Adrenal gland (tissue), 12 donors: Measurements from ENCODE around the gene SCN8A. TPM values are rescaled to one million over a fixed set of nuclear protein-coding genes. Genes with fewer than 3 reads are reported as not detected.

Experiments used
- DNase-seq, 7 donors: peaks; one replicate each; pipeline ENCODE4 v3.0.0-alpha.2; 2019 to 2020
- H3K27ac ChIP-seq, 5 donors: fragments of 200-600 bp; sonication (generic) in 4 of 5; 1 replicate in 3 of 5; 2 replicates in 2 of 5; pipeline versions ENCODE4 v1.5.1 to v1.8.0; 2016 to 2020; ENCODE audit warnings: mild to moderate bottlenecking in 1 of 5
- H3K27me3 ChIP-seq: fragments of 200-600 bp; 2 replicates; pipeline ENCODE4 v1.8.0; 2021
- H3K36me3 ChIP-seq, 2 donors: fragments of 200-600 bp; replicated peaks in 1 of 2; 1 replicate in 1 of 2; 2 replicates in 1 of 2; pipeline versions ENCODE4 v1.5.1 to v1.8.0; 2018 to 2022
- H3K4me1 ChIP-seq, 2 donors: fragments of 200-600 bp; replicated peaks in 1 of 2; 1 replicate in 1 of 2; 2 replicates in 1 of 2; pipeline versions ENCODE4 v1.5.1 to v1.8.0; 2018 to 2021
- H3K4me3 ChIP-seq, 4 donors: fragments of 200-600 bp; sonication (generic) in 3 of 4; one replicate each; pipeline ENCODE4 v1.5.1; 2016 to 2018
- H3K9me3 ChIP-seq, 3 donors: fragments of 200-600 bp; sonication (generic) in 1 of 3; replicated peaks in 1 of 3; 1 replicate in 2 of 3; 2 replicates in 1 of 3; pipeline versions ENCODE4 v1.5.1 to v1.8.0; 2016 to 2021
- CTCF ChIP-seq, 6 experiments: fragments of 450-650 bp in 4 of 6; fragments of 200-600 bp in 2 of 6; sonication (generic) in 1 of 6; IDR thresholded peaks; 1 replicate in 5 of 6; 2 replicates in 1 of 6; pipeline versions ENCODE4 v1.5.1 to v1.8.0; 2016 to 2021; ENCODE audit warnings: antibody characterized with exemption in 6 of 6, mild to moderate bottlenecking in 2 of 6, moderate library complexity in 1 of 6
- POLR2A ChIP-seq, 2 donors: fragments of 450-650 bp; IDR thresholded peaks; one replicate each; pipeline ENCODE4 v1.6.1; 2017; ENCODE audit warnings: antibody characterized with exemption in 2 of 2, mild to moderate bottlenecking in 2 of 2, moderate library complexity in 1 of 2
- WGBS, 4 donors: extraction: QIAGEN DNeasy Blood & Tissue Kit in 2 of 4; methylation state at CpG; one replicate each; pipeline versions ENCODE4 v1.1.5 to v1.1.7; 2013 to 2017; 5-methylcytosine and 5-hydroxymethylcytosine counted together
- intact Hi-C, 2 donors: fragments of 100-400 bp; cut with DNase I; formaldehyde crosslinking; loops; one replicate each; pipeline versions ENCODE4 v1.14.1 to v1.15.0; 2022 to 2023
- polyA plus RNA-seq, 3 donors: library from polyadenylated mRNA; stranded (reverse); fragments of 200-250 nt in 2 of 3; fragments of 350-450 nt in 1 of 3; fragmentation: Illumina TruSeq in 1 of 3; extraction: RNeasy Lipid Tissue Mini Kit (QIAGEN cat#74804) in 1 of 3; gene quantifications; one replicate each; pipeline ENCODE4 v1.2.3, GENCODE V29; 2013 to 2014
- total RNA-seq, 9 donors: library from RNA; depleted of rRNA in 4 of 9; stranded (reverse); fragments of >200 nt in 4 of 9; fragments of 120-200 nt in 1 of 9; fragmentation: NEBNext Ultra II Directional in 1 of 9; extraction: Animal tissue kit (Norgen Biotek cat#: 25700) in 1 of 9; gene quantifications; one replicate each; pipeline versions ENCODE4 v1.1.0 to v1.2.4, GENCODE V29; 2013 to 2023
- donor health status: healthy with polysubstance abuse.
- donor health status: Bipolar disorder and iron deficiency.
- donor health status: DM: yes; HTN: yes; CAD: no.
- donor health status: DM: no; HTN: no; CAD: no.
- donor health status: DM: no; HTN: no; CAD: no.
- donor health status: DM: yes; HTN: yes; CAD: no.

SCN8A gene
- total and polyA plus RNA-seq, 12 donors = 0.69 to 7.0 (median 2.0) TPM

- Histone ChIP-seq H3K36me3 (no peaks in the 10 kb centered on the region), H3K9me3 (no peaks in the 10 kb centered on the region), H3K4me1 (no peaks in the 10 kb centered on the region), H3K27ac (no peak overlapping the region), H3K27me3 (no peaks in the 10 kb centered on the region), H3K4me3 (no peak overlapping the region)
- WGBS, 4 donors = 59 to 70% (median 62%) methylated on average over 2 of the region's 2 CpGs
- intact Hi-C loops = no loop called here
- no peak for DNase-seq
- no peak for TF ChIP-seq POLR2A (IDR thresholded peaks at IDR 0.05)
- TF ChIP-seq CTCF (IDR thresholded peaks at IDR 0.05) = no peak
Observed at GRCh38 chr12:51682981-51683380, 91.9 kb downstream of the SCN8A start.

- H3K9me3 ChIP-seq = no peaks in the 10 kb centered on the region
- peak in 2 of 7 donors; percentile 7 to 10 for DNase-seq
- H3K4me1 ChIP-seq = no peaks in the 10 kb centered on the region
- H3K27me3 ChIP-seq = no peaks in the 10 kb centered on the region
- no peaks in the 10 kb centered on the region for H3K36me3 ChIP-seq
- WGBS, 4 donors = 62 to 67% (median 64%) methylated on average over 4 of the region's 4 CpGs
- intact Hi-C loops = no loop called here
- H3K27ac ChIP-seq = no peak overlapping the region
- H3K4me3 ChIP-seq = no peak overlapping the region
- TF ChIP-seq POLR2A (IDR thresholded peaks at IDR 0.05) (no peak), CTCF (IDR thresholded peaks at IDR 0.05) (no peak)
Observed at GRCh38 chr12:51683763-51684357, 92.8 kb downstream of the SCN8A start.

- WGBS, 4 donors = 68 to 74% (median 68%) methylated on average over 1 of the region's 1 CpG
- no peak for DNase-seq
- Histone ChIP-seq H3K9me3 (no peaks in the 10 kb centered on the region), H3K27me3 (no peaks in the 10 kb centered on the region), H3K4me1 (no peaks in the 10 kb centered on the region), H3K27ac (no peak overlapping the region), H3K4me3 (no peak overlapping the region), H3K36me3 (no peaks in the 10 kb centered on the region)
- intact Hi-C loops = no loop called here
- TF ChIP-seq CTCF (IDR thresholded peaks at IDR 0.05) (no peak), POLR2A (IDR thresholded peaks at IDR 0.05) (no peak)
Observed at GRCh38 chr12:51686727-51687126, 95.7 kb downstream of the SCN8A start.

- intact Hi-C loops = no loop called here
- no peaks in the 10 kb centered on the region for H3K27me3 ChIP-seq
- H3K4me1 ChIP-seq = no peaks in the 10 kb centered on the region
- TF ChIP-seq POLR2A (IDR thresholded peaks at IDR 0.05) (no peak), CTCF (IDR thresholded peaks at IDR 0.05) (no peak)
- no peak overlapping the region for H3K4me3 ChIP-seq
- WGBS, 4 donors = 87 to 92% (median 90%) methylated on average over 5 of the region's 5 CpGs
- DNase-seq = no peak
- H3K36me3 ChIP-seq = no peaks in the 10 kb centered on the region
- H3K27ac ChIP-seq = no peak overlapping the region
- H3K9me3 ChIP-seq = no peaks in the 10 kb centered on the region
Observed at GRCh38 chr12:51687177-51687576, 96.1 kb downstream of the SCN8A start.
